ENCODE data around the gene NECAB3.

DNA sequence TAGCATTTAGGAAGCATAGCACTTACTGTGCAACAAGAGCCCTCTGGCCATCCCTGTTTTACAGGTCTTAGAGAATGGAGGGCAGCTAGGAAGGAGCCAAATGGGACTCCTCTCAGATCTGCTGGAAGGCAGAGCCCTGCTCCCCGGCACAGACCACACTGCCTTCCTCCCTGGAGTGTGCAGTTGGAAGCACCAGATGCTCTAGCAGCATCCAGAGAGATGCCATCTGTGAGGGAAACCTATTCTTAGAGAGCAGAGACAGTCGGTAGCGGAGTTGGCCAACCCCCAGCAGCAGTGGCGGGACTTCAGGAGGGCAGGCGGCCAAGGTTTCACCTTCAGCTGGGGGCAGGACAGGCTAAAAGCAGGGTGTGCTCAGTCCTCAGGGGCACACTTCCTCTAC, 28.6 kb upstream of the NECAB3 start:
- no peak for TF ChIP-seq EGR1 (IDR thresholded peaks at IDR 0.05; ENCODE audit: low read depth in 2 of 2)
- TF ChIP-seq TAF1 (conservative IDR thresholded peaks at IDR 0.05) = no peak
- TF ChIP-seq GABPA (IDR thresholded peaks at IDR 0.05 in 1 of 2, conservative IDR thresholded peaks at IDR 0.05 in 1 of 2) = no peak
- TF ChIP-seq, protein P1, sequence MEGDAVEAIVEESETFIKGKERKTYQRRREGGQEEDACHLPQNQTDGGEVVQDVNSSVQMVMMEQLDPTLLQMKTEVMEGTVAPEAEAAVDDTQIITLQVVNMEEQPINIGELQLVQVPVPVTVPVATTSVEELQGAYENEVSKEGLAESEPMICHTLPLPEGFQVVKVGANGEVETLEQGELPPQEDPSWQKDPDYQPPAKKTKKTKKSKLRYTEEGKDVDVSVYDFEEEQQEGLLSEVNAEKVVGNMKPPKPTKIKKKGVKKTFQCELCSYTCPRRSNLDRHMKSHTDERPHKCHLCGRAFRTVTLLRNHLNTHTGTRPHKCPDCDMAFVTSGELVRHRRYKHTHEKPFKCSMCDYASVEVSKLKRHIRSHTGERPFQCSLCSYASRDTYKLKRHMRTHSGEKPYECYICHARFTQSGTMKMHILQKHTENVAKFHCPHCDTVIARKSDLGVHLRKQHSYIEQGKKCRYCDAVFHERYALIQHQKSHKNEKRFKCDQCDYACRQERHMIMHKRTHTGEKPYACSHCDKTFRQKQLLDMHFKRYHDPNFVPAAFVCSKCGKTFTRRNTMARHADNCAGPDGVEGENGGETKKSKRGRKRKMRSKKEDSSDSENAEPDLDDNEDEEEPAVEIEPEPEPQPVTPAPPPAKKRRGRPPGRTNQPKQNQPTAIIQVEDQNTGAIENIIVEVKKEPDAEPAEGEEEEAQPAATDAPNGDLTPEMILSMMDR (IDR thresholded peaks at IDR 0.05; ENCODE audit: low read depth, low read length, missing input control) = no peak
- no peak for TF ChIP-seq HNF4G (IDR thresholded peaks at IDR 0.05)
- TF ChIP-seq FOXA1 (IDR thresholded peaks at IDR 0.05) = no peak
- no peak for TF ChIP-seq SP1 (IDR thresholded peaks at IDR 0.05)
- TF ChIP-seq, protein P2, sequence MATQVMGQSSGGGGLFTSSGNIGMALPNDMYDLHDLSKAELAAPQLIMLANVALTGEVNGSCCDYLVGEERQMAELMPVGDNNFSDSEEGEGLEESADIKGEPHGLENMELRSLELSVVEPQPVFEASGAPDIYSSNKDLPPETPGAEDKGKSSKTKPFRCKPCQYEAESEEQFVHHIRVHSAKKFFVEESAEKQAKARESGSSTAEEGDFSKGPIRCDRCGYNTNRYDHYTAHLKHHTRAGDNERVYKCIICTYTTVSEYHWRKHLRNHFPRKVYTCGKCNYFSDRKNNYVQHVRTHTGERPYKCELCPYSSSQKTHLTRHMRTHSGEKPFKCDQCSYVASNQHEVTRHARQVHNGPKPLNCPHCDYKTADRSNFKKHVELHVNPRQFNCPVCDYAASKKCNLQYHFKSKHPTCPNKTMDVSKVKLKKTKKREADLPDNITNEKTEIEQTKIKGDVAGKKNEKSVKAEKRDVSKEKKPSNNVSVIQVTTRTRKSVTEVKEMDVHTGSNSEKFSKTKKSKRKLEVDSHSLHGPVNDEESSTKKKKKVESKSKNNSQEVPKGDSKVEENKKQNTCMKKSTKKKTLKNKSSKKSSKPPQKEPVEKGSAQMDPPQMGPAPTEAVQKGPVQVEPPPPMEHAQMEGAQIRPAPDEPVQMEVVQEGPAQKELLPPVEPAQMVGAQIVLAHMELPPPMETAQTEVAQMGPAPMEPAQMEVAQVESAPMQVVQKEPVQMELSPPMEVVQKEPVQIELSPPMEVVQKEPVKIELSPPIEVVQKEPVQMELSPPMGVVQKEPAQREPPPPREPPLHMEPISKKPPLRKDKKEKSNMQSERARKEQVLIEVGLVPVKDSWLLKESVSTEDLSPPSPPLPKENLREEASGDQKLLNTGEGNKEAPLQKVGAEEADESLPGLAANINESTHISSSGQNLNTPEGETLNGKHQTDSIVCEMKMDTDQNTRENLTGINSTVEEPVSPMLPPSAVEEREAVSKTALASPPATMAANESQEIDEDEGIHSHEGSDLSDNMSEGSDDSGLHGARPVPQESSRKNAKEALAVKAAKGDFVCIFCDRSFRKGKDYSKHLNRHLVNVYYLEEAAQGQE (IDR thresholded peaks at IDR 0.05) = no peak
- TF ChIP-seq HNF4A (conservative IDR thresholded peaks at IDR 0.05) = no peak
- TF ChIP-seq, protein P3, sequence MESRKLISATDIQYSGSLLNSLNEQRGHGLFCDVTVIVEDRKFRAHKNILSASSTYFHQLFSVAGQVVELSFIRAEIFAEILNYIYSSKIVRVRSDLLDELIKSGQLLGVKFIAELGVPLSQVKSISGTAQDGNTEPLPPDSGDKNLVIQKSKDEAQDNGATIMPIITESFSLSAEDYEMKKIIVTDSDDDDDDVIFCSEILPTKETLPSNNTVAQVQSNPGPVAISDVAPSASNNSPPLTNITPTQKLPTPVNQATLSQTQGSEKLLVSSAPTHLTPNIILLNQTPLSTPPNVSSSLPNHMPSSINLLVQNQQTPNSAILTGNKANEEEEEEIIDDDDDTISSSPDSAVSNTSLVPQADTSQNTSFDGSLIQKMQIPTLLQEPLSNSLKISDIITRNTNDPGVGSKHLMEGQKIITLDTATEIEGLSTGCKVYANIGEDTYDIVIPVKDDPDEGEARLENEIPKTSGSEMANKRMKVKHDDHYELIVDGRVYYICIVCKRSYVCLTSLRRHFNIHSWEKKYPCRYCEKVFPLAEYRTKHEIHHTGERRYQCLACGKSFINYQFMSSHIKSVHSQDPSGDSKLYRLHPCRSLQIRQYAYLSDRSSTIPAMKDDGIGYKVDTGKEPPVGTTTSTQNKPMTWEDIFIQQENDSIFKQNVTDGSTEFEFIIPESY (IDR thresholded peaks at IDR 0.05) = no peak
- TF ChIP-seq, protein P4, sequence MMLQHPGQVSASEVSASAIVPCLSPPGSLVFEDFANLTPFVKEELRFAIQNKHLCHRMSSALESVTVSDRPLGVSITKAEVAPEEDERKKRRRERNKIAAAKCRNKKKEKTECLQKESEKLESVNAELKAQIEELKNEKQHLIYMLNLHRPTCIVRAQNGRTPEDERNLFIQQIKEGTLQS (IDR thresholded peaks at IDR 0.05) = no peak
- no peak for TF ChIP-seq YY1 (IDR thresholded peaks at IDR 0.05)
- TF ChIP-seq RAD21 (IDR thresholded peaks at IDR 0.05) = no peak
- TF ChIP-seq JUND (IDR thresholded peaks at IDR 0.05) = no peak
